ENCODE measurements around the gene ODAD4. TPM values are rescaled to one million over a fixed set of nuclear protein-coding genes. Genes with fewer than 3 reads are reported as not detected.

Gene ODAD4
- total and polyA plus RNA-seq, 2 of the 8 experiments (the other 6 are each of a cell fraction or from before 2014, with no cell fraction given): 0.48 to 1.3 TPM

DNA sequence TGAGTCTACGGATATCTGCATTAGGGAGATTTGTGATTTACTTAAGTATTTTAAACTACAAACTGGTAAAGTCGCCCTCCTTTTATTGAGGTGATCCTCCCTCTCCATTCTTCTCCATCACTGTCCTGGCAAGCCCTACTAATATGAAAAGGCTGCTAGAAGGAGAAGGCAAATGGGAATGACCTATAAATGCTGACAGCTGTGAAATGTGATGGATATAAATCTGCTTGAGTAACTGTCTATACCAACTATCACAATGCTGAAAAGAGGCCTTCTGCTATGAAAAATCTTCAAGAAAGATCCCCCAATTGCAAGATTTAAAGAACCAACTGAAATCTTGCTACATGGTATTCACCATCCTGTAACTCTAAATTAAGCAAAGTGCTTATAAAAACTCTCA lies 71.3 kb downstream of the ODAD4 start (continued):
- no peak for TF ChIP-seq GTF2F1 (IDR thresholded peaks at IDR 0.05; ENCODE audit: borderline replicate concordance, low read depth, low read length)

Data from H1 (cell line).